NCI-H187 (cell line): ENCODE data around the gene DPAGT1.

ENCODE experiments used
- DNase-seq, 2 experiments: peaks; one replicate each; lab custom pipeline; 2025; lab: John Stamatoyannopoulos, UW

DPAGT1 gene

DNA sequence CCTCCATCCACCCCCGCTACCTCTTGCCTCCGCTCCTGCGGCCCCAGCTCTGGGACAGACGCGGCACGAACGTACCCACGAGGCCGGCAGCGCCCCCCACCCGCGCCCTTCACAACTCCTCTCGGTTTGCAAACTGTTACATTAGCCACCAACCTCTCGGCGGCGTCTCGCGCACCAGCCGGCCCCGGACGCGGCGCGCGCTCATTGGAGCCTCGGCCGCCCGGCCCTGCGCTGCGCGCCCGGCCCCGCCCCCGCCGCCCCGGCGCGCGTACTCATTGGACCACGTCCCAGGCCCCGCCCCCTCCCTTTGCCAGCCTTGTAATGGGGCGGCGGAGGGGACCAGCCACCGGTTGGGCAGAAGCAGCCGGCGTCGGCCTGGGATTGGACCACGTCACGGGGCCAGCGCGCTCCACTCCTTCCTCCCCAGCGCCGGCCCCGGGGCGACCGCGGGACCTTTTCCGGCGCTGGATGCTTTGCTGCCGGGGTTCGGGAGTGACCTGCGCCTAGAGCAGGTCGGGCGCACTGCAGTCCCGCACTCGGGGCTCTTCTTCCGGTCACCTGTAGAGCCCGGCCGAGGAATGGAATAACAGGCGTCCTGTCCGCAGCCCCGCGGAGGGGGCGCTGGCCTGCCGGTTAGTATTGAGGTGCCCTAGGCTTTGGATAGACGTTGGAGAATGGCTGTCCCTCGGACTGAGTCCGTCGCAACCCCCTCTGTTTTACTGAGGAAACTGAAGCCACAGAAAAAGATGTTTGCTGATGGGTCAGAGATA is 44.5 kb downstream of the DPAGT1 start, which contains the start of gene HYOU1:
TSS of gene HYOU1 (minus strand) at position 206 of the 770 bp plus-strand sequence. CDS start 1,045 bp downstream, outside the sequence.
- DNase-seq, result peak; percentile 83 to 97

DNA sequence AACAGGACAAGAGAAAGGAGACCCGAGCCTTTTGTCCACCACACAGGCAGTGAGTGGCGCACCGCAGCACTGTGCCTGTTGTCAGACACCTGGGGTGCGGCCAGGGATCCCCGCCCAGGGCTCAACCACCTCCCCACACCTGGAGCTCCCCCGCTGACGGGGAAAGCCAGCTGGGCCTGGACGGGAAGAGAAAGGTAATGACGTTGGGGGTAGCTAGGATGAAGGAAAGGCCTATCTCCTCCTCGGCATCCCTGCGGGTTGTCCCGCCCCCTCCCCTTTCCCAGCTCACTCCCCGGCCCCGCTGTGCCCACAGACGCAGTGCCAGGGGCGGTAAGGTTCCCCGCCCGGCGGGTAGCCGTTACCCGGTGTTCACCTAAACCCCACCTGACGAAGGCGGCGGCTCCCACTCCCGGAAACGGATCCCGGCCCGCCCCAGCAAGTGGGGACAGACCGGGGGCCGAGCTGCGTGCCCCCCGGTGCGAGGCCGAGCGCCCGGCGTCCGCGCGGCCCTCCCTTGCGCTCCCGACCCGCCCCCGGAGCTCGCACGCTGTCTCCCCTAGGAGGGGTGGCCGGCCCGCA is 45.1 kb downstream of the DPAGT1 start:
- no peak for DNase-seq

DNA sequence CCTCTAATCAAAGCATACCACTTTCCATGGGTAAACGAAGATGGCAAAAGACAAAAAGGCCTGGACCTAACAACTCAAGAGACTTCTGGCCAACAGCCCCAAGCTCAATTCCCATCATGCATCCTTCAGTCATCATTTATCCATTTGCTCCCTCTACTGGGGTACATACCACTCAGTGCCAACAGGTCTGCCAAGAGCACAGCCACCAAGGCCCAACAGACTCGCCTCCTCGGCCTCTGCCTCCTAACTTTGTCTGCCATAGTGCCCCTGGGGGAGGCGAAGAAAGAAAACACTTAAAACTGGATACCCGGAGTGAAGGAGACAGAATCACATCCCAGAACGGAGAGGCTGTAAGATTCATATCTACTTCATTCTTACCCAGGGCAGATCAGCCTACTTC is 45.8 kb downstream of the DPAGT1 start:
- no peak for DNase-seq

DNA sequence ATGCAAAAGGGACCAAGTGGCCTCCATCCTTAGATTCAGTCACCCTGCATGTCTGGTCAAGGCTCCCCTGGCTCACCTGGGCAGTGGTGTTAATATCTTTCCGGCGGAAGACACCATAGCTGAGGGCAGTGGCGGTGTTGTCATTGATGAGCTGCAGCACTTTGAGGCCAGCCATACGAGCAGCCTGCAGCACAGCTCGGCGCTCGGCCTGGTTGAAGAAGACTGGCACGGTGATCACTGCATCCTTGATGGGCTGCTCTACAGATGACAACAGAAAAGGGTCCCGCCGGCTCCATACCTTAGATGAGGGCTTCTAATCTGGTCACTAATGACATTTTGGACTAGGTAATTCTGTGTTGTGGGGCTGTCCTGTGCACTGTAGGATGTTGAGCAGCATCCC is 47.2 kb downstream of the DPAGT1 start:
- DNase-seq, result no peak

DNA sequence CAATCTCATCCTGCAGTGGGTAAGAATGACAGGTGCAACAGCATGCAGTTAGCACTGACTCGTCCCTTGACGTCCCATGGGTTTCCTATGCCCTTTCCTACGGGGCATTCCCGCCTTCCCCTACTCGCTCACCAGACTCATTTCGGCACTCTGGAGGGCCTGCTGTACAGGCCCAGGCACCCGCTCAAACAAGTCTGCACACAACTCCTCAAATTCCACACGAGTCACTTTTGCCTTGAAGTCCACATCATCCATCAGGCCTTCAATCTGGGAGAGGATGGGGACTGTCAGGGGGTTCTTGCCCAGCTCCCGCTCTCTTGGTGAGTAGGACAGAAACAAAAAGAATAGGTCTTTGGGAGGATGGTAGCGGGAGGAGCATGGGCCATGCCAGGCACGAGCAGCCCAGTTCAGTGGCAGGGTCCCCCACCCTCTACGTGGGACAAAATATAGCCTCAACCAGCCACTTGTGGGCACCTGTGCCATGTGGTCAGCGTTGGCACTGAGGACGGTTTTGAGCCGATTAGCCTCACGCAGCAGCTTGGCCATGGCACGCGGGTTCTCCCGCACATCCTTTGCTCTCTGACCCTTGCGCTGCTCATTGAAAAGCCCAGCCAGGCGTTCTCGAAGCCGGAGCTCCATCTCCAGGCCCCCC is 49.4 kb downstream of the DPAGT1 start:
- no peak for DNase-seq

DNA sequence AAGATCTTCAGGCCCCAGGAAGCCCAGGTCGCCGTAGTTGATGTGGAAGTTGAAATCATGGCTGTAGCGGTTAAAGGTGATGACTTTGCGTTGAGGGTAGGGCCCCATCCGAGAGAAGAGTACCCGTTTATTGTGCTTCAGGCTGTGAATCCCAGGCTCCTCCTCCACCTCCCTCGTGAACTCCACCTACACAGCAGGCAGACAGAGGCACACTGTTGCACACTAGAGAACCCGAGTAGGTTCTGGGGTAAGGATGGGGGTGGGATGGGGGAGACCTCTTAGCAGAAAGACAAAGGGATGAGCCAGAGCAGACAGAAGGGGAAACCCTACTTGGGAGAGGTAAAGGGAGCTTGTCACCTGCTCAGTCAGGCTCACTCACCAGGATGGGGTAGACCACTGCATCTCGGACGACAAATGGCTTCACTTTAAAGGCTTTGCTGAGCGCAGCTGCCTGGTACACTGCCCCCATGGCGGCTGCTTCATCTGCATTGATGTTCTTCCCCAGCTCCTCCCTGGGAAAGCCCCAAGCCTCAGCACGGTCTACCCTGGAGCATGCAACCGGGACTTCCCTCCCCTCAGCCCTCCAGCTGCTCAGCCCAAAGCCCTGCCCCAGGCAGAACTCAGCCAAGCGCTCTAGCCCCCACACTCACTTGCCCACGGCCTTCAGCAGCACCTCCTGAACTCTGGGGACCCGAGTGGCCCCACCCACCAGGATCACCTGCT is 50.1 kb downstream of the DPAGT1 start:
- no peak for DNase-seq

DNA sequence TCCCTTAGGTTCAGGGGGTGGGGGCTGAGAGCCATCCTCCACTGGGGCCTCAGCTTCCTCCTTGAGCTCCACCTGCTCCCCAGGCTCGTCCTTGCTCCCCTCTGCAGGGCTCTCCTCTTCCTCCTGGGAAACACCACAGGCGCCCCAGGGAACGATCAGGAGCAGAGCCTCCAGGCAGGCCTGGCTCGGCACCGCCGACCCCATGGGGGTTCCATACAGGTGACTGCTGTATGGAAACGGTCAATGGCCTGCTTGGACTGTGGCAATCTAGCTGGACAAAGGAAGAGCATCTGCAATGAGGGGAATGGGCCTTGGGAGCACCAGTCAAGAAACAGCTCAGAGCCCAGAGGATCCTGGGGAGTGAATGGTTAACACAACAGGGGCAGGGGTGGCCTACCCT is 52.6 kb downstream of the DPAGT1 start:
- DNase-seq, result no peak

DNA sequence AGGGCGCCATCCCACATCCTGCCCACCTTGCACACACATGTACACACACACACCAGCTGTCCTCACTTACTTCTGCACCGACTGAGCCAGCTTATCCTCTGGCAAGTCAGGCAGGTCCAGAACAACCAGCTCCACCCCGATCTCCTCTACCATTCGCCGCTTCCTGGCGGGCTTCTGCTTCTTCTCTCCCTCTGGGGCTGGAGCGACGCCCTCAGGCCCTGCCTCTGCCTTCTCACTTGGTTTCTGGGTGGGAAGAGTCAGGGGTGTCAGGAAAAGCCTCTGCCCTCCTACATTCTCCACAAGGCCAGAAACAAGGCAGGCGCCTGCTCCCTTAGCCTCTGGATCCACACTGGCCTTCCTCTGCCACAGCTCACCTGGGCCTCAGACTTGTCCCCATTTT is 53.0 kb downstream of the DPAGT1 start:
- DNase-seq, result no peak

DNA sequence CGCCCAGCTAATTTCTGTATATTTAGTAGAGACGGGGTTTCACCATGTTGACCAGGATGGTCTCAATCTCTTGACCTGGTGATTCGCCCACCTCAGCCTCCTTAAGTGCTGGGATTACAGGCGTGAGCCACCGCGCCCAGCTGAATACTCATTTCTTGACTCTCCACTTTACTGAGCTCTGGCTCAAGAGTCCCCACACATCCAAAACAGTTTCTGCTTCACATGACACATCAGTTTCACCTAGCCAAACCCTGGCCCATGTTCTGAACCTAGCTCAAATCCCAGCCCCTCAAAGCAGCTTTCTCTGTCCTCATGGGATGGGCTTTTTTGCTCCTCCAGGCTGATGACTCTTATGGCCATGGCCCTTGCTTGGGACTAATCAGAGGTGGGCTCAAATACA is 54.4 kb downstream of the DPAGT1 start:
- DNase-seq, result no peak
